Measurements from ENCODE around the gene GNPAT.

GNPAT gene

DNA sequence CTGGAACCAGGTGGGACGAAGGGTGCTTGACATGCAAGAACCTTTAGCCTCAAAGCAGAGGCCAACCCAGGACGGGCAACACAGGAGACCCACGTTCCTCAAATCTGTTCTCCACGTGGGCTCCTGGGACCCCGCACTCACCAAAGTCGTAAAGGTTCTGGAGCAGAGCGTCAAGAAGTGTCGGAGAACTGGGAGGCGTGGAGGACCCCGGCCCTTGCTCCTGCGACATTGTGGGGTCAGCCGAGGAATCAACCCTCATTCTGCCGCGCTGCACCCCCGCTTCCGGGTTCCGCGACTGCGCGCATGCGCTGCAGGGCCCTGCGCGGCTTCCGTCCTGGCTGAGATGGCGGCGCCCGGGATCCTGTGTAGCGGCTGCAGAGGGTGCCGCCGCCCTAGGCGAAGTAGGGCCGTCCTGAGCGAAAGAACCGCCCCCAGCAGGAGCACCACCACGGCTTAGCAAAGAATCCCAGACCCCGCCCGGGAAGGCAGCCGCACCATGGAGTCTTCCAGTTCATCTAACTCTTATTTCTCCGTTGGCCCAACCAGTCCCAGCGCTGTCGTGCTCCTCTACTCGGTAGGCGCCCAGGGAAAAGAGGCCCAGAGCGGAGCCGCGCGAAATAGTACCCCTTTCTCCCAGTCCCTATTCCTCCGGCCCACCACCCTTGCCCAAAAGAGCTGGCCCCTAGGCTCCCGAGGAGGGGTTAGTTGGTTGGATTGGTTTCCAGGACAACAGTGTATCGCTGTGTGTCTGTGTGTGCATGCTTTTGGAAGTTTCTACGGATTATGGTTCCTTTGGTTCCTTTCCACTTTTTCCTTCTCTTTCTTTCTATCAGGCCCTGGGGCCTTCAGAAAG lies at the start of gene GNPAT:
Gene GNPAT, plus strand, starts transcription at position 330 of the 853 bp plus-strand sequence. Its CDS starts 167 bp downstream, at position 497.
- DNase-seq (ENCODE audit: low read depth) = peak; percentile 40
- peak within 1 kb of the TSS; percentile 83 for H3K4me3 ChIP-seq (ENCODE audit: low read depth, low read length)
- TF ChIP-seq CTCF (IDR thresholded peaks at IDR 0.05; ENCODE audit: low read depth, low read length, missing control alignments) = no peak

- no peak for DNase-seq (ENCODE audit: low read depth)
- no peak for TF ChIP-seq CTCF (IDR thresholded peaks at IDR 0.05; ENCODE audit: low read depth, low read length, missing control alignments)
- no peak overlapping the region for H3K4me3 ChIP-seq (ENCODE audit: low read depth, low read length)
Measured at GRCh38 chr1:231192620-231193163, 48.3 kb upstream of the GNPAT start.

DNA sequence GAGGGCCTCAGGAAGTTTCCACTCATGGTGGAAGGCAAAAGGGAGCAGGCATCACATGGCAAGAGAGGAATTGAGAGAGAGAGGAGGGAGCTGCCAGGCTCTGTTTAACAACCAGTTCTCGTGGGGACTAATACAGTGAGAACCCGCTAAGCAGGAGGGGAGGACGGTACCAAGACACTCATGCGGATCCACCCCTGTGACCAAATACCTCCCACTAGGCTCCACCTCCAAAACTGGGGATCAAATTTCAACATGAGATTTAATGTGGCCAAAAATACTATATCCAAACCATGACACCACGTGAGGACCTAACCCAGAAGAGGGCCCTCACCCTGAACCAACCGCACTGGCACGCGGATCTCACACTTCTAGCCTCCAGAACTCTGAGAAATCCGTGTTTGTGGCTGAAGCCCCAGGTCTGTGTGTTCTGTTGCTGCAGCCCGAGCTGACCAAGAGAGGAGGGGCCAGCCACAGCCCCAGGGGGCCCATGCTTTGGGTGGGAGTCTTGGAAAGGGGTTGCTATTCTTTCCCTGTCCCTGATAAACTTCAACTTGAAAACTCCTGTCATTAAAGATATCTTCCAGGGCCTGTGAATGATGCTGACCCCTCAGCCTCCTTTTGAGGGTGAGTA lies 47.2 kb upstream of the GNPAT start:
- H3K4me3 ChIP-seq (ENCODE audit: low read depth, low read length) = no peak overlapping the region
- no peak for TF ChIP-seq CTCF (IDR thresholded peaks at IDR 0.05; ENCODE audit: low read depth, low read length, missing control alignments)
- DNase-seq (ENCODE audit: low read depth) = no peak

DNA sequence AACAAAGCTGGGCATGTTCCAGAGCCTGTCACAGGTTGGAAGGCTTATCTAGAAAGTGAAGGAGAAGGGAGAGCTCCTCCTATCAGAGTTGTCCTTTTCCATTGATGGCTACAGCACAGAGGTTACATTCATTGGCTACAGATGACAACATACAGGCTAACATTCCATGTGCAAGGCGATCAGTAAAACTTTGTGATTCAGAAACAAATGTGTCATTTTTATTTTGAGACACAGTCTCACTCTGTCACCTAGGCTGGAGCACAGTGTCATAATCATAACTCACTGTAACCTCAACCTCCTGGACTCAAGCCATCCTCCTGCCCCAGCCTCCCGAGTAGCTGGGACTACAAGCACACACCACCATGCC lies 46.6 kb upstream of the GNPAT start:
- no peak for DNase-seq (ENCODE audit: low read depth)
- no peak for TF ChIP-seq CTCF (IDR thresholded peaks at IDR 0.05; ENCODE audit: low read depth, low read length, missing control alignments)
- no peak overlapping the region for H3K4me3 ChIP-seq (ENCODE audit: low read depth, low read length)

DNA sequence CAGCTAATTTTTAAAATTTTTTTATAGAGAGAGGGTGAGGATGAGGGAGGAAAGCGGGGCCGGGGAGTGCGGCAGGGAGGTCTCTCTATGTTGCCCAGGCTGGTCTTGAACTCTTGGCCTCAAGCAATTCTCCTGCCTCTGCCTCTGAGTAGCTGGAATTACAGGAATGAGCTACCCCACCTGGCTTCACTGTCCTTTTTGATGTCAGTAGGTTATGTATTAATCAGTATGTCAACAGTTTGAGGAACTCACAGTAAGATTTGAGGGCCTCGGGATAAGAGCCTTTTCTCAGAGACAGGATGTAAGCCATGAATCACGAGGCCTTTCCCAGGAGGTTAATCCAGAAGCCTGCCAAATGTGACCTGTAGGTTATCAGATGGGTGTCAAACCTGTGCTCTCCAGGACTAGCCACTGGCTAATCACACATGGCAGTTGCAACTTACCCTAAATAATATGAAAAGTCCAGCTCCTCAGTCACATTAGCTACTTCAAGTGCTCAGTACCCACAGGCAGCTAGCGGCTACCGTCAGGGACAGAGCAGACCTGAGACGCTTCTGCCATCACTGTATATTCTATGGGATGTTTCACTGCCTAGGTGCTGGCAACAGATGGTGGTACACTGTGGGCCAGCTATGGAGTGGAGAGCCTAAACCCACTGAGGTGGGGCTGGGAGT lies 46.0 kb upstream of the GNPAT start:
- no peak overlapping the region for H3K4me3 ChIP-seq (ENCODE audit: low read depth, low read length)
- no peak for TF ChIP-seq CTCF (IDR thresholded peaks at IDR 0.05; ENCODE audit: low read depth, low read length, missing control alignments)
- DNase-seq (ENCODE audit: low read depth) = no peak

- H3K4me3 ChIP-seq (ENCODE audit: low read depth, low read length) = no peak overlapping the region
- DNase-seq (ENCODE audit: low read depth) = no peak
- TF ChIP-seq CTCF (IDR thresholded peaks at IDR 0.05; ENCODE audit: low read depth, low read length, missing control alignments) = no peak
Measured at GRCh38 chr1:231196307-231196706, 44.7 kb upstream of the GNPAT start.
